PFSK-1 (cell line): ENCODE measurements around the gene TNNT2.

Experiments used
- FOXP2 ChIP-seq: optimal IDR thresholded peaks from 2 replicates; pipeline ENCODE3; 2011; ENCODE audit warnings: borderline replicate concordance, control low read depth, inconsistent platforms; ENCODE audit not compliant: insufficient read depth; ENCODE audit errors: extremely low read length, extremely low read depth
- POLR2AphosphoS5 ChIP-seq: IDR thresholded peaks from 2 replicates; pipeline ENCODE4 v1.6.1; 2012; ENCODE audit warnings: low read depth, mild to moderate bottlenecking, control low read depth, low read length, moderate library complexity
- SIN3A ChIP-seq: IDR thresholded peaks from 2 replicates; pipeline ENCODE4 v1.6.1; 2012; ENCODE audit warnings: mild to moderate bottlenecking, low read length, moderate library complexity, borderline replicate concordance; ENCODE audit not compliant: insufficient read depth
- TAF1 ChIP-seq: IDR thresholded peaks from 2 replicates; pipeline ENCODE4 v1.6.1; 2012; ENCODE audit warnings: low read length, control low read depth, borderline replicate concordance; ENCODE audit not compliant: insufficient read depth
- TF ChIP-seq, protein P1 (sequence below), 2 experiments: IDR thresholded peaks; 2 replicates each; pipeline versions ENCODE4 v1.6.1 to v1.8.0; 2011 to 2012; ENCODE audit warnings: low read depth in 2 of 2, low read length in 2 of 2, control low read depth in 1 of 2, inconsistent platforms in 1 of 2, mild to moderate bottlenecking in 1 of 2, moderate library complexity in 1 of 2; ENCODE audit not compliant: insufficient read depth in 1 of 2

TNNT2 gene

DNA sequence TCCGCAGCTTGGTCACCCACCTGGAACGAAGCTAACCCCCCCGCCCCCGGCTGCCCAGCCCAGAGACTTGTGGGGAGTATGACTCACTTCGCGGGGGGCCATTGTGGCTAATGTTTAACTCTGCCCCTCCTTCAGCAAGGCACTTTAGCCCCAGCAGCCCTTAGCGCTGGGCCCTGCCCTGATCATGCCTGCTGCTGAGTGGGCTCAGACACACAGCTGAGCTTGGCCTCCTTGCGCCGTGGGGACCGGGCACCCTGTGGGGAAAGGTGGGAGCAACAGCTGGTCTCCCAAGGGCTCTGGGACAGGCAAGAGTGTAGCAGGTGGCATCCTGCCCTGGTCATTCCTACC is 28.0 kb upstream of the TNNT2 start:
- TF ChIP-seq, protein P1, sequence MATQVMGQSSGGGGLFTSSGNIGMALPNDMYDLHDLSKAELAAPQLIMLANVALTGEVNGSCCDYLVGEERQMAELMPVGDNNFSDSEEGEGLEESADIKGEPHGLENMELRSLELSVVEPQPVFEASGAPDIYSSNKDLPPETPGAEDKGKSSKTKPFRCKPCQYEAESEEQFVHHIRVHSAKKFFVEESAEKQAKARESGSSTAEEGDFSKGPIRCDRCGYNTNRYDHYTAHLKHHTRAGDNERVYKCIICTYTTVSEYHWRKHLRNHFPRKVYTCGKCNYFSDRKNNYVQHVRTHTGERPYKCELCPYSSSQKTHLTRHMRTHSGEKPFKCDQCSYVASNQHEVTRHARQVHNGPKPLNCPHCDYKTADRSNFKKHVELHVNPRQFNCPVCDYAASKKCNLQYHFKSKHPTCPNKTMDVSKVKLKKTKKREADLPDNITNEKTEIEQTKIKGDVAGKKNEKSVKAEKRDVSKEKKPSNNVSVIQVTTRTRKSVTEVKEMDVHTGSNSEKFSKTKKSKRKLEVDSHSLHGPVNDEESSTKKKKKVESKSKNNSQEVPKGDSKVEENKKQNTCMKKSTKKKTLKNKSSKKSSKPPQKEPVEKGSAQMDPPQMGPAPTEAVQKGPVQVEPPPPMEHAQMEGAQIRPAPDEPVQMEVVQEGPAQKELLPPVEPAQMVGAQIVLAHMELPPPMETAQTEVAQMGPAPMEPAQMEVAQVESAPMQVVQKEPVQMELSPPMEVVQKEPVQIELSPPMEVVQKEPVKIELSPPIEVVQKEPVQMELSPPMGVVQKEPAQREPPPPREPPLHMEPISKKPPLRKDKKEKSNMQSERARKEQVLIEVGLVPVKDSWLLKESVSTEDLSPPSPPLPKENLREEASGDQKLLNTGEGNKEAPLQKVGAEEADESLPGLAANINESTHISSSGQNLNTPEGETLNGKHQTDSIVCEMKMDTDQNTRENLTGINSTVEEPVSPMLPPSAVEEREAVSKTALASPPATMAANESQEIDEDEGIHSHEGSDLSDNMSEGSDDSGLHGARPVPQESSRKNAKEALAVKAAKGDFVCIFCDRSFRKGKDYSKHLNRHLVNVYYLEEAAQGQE (IDR thresholded peaks at IDR 0.05; ENCODE audit: insufficient read depth in 1 of 2, low read depth in 2 of 2, low read length in 2 of 2), result no peak
- TF ChIP-seq FOXP2, result no peak
- TF ChIP-seq SIN3A, result no peak
- TF ChIP-seq TAF1, result no peak
- no peak for TF ChIP-seq POLR2AphosphoS5

DNA sequence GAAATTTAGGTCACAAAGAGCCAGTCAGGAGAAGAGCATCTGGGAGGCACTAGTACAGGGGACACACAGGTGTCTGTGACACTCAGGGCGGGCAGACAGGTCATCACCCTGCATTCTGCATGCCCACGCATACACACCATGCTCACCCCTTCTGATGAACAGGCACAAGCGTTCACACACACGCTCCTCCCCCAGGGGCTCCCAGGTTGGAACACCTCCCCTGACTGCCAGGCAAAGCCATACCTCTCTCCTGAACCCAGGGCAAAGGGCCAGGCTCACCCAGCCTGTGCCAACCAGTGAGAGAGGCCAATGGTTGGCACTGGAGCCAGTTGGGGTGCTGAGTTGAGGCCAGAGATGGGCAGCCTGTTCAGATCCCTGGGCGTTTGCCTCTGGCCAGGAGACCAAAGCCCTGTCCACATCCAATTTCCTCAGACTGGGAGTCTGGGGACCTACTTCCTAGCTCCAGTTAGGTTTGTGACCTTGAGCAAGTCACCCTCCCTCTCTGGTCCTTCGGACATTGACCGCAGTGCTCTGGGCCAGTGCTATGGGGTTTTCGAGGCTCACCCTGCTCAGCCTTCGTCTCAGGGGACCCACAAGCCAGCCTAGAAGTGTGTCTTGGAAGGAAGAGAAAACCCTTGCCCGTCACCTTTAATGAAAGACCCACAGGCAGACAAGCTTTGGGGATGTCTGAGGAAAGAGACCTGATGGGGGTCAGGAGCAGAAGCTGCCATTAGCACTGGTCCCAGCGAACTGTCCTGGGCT is 27.4 kb upstream of the TNNT2 start:
- TF ChIP-seq SIN3A, result no peak
- TF ChIP-seq POLR2AphosphoS5, result no peak
- no peak for TF ChIP-seq FOXP2
- TF ChIP-seq, protein P1 (IDR thresholded peaks at IDR 0.05; ENCODE audit: insufficient read depth in 1 of 2, low read depth in 2 of 2, low read length in 2 of 2), result no peak
- TF ChIP-seq TAF1, result no peak

DNA sequence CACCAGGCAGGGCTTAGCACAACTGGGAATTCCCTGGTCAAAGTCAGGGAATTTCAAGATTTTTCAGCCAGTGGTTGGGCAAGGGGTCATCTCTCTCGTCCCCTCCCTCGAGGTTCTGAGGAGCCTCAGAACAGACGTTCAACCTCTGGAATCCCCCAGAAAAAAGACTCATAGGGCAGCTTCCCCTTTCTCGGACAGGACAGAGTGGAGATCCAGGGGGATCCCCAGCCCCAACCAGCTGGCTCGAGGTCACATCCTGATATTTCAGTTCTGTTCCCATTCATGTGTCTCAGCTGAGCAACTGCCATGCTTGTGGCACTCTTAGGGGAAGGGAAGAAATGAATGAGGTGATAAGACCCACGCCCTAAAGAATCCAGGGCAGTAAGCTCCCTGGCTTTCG is 26.6 kb upstream of the TNNT2 start:
- TF ChIP-seq SIN3A (no peak), FOXP2 (no peak), TAF1 (no peak), POLR2AphosphoS5 (no peak)
- TF ChIP-seq, protein P1 (IDR thresholded peaks at IDR 0.05; ENCODE audit: insufficient read depth in 1 of 2, low read depth in 2 of 2, low read length in 2 of 2), result no peak

DNA sequence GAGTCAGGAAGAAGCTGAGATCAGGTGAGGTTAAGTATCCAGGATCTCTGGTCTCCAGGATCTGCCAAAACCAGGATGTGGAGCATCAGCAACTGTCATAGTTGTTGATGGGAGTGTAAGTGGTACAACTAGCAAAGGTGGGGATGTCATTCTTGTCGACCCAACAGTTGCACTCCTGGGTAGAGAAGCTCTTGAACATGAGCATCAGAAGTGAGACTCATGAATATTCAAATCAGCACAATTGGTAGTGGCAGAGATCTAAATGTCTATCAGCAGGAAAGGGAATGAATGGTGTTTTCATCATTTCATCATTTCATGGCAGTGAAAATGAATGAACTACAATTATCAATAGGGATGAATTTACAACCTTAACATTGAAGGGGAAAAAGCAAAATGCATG is 25.9 kb upstream of the TNNT2 start:
- no peak for TF ChIP-seq POLR2AphosphoS5
- no peak for TF ChIP-seq TAF1
- TF ChIP-seq SIN3A, result no peak
- no peak for TF ChIP-seq FOXP2
- TF ChIP-seq, protein P1 (IDR thresholded peaks at IDR 0.05; ENCODE audit: insufficient read depth in 1 of 2, low read depth in 2 of 2, low read length in 2 of 2), result no peak

DNA sequence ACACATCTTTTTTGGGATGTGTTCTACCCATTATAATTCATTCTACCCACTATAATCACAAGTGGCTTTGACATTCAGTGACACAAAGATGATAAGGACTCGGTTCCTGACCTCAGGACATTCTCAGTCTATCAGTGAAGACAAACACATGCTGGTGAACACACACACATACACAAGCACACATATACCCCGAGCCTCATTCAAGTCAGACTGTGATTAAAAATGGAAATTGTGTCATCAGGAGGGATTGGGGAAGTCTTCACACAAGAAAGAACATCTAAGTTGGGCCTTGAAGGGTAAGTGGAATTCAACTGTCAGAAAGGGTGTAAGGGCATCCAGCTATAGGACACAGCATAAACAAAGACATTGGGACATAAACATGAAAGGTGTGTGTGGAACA is 24.2 kb upstream of the TNNT2 start:
- no peak for TF ChIP-seq FOXP2
- TF ChIP-seq, protein P1 (IDR thresholded peaks at IDR 0.05; ENCODE audit: insufficient read depth in 1 of 2, low read depth in 2 of 2, low read length in 2 of 2), result no peak
- TF ChIP-seq TAF1, result no peak
- no peak for TF ChIP-seq SIN3A
- TF ChIP-seq POLR2AphosphoS5, result no peak
